Measurements from ENCODE around the gene HES1.

The HES1 gene

GRCh38 chr3:194180570-194180969 lies 44.6 kb downstream of the HES1 start:
- Histone ChIP-seq H3K79me2 (ENCODE audit: insufficient read depth, low read length) (no peaks in the 10 kb centered on the region), H3K27me3 (ENCODE audit: insufficient read depth, low read length, poor library complexity, severe bottlenecking) (no peaks in the 10 kb centered on the region), H3K4me3 (ENCODE audit: low read length, poor library complexity, severe bottlenecking) (no peak overlapping the region), H3K36me3 (ENCODE audit: insufficient read depth, low read length) (no peaks in the 10 kb centered on the region), H4K20me1 (ENCODE audit: insufficient read depth, low read length, poor library complexity, severe bottlenecking) (no peaks in the 10 kb centered on the region), H3K4me2 (ENCODE audit: low read depth, low read length, poor library complexity, severe bottlenecking) (no peak overlapping the region), H2AFZ (ENCODE audit: low read length) (no peak overlapping the region), H3K9me2 (replicated peaks; ENCODE audit: low read depth, low read length) (no peaks in the 10 kb centered on the region), H3K9me3 (ENCODE audit: insufficient read depth, low read depth, low read length) (no peaks in the 10 kb centered on the region), H3K4me1 (ENCODE audit: insufficient read depth, low read length, poor library complexity, severe bottlenecking) (peaks cover 8% of the 10 kb centered on the region), H3F3A (ENCODE audit: low read depth) (no peaks in the 10 kb centered on the region), H3K9ac (ENCODE audit: low read depth, low read length, poor library complexity, severe bottlenecking) (no peak overlapping the region)
- TF ChIP-seq CTCF (conservative IDR thresholded peaks at IDR 0.05; ENCODE audit: low read length) (no peak), EZH2phosphoT487 (IDR thresholded peaks at IDR 0.05; ENCODE audit: borderline replicate concordance) (no peak)

GRCh38 chr3:194181612-194182529 lies 45.9 kb downstream of the HES1 start:
- no peaks in the 10 kb centered on the region for H3K9me2 ChIP-seq (replicated peaks; ENCODE audit: low read depth, low read length)
- H3F3A ChIP-seq (ENCODE audit: low read depth) = no peaks in the 10 kb centered on the region
- no peaks in the 10 kb centered on the region for H3K36me3 ChIP-seq (ENCODE audit: insufficient read depth, low read length)
- no peak overlapping the region for H3K4me2 ChIP-seq (ENCODE audit: low read depth, low read length, poor library complexity, severe bottlenecking)
- no peak overlapping the region for H3K4me3 ChIP-seq (ENCODE audit: low read length, poor library complexity, severe bottlenecking)
- no peak overlapping the region for H3K9ac ChIP-seq (ENCODE audit: low read depth, low read length, poor library complexity, severe bottlenecking)
- H3K79me2 ChIP-seq (ENCODE audit: insufficient read depth, low read length) = no peaks in the 10 kb centered on the region
- H3K27me3 ChIP-seq (ENCODE audit: insufficient read depth, low read length, poor library complexity, severe bottlenecking) = no peaks in the 10 kb centered on the region
- H2AFZ ChIP-seq (ENCODE audit: low read length) = no peak overlapping the region
- no peaks in the 10 kb centered on the region for H3K9me3 ChIP-seq (ENCODE audit: insufficient read depth, low read depth, low read length)
- peaks cover 8% of the 10 kb centered on the region for H3K4me1 ChIP-seq (ENCODE audit: insufficient read depth, low read length, poor library complexity, severe bottlenecking)
- no peaks in the 10 kb centered on the region for H4K20me1 ChIP-seq (ENCODE audit: insufficient read depth, low read length, poor library complexity, severe bottlenecking)
- TF ChIP-seq EZH2phosphoT487 (IDR thresholded peaks at IDR 0.05; ENCODE audit: borderline replicate concordance) (no peak), CTCF (conservative IDR thresholded peaks at IDR 0.05; ENCODE audit: low read length) (no peak)

GRCh38 chr3:194183271-194183670 lies 47.3 kb downstream of the HES1 start:
- H3K4me1 ChIP-seq (ENCODE audit: insufficient read depth, low read length, poor library complexity, severe bottlenecking) = peaks cover 8% of the 10 kb centered on the region
- no peaks in the 10 kb centered on the region for H3K79me2 ChIP-seq (ENCODE audit: insufficient read depth, low read length)
- no peaks in the 10 kb centered on the region for H3K9me2 ChIP-seq (replicated peaks; ENCODE audit: low read depth, low read length)
- no peaks in the 10 kb centered on the region for H4K20me1 ChIP-seq (ENCODE audit: insufficient read depth, low read length, poor library complexity, severe bottlenecking)
- no peaks in the 10 kb centered on the region for H3K36me3 ChIP-seq (ENCODE audit: insufficient read depth, low read length)
- H3K27me3 ChIP-seq (ENCODE audit: insufficient read depth, low read length, poor library complexity, severe bottlenecking) = no peaks in the 10 kb centered on the region
- no peak overlapping the region for H3K4me3 ChIP-seq (ENCODE audit: low read length, poor library complexity, severe bottlenecking)
- TF ChIP-seq CTCF (conservative IDR thresholded peaks at IDR 0.05; ENCODE audit: low read length) = no peak
- no peak for TF ChIP-seq EZH2phosphoT487 (IDR thresholded peaks at IDR 0.05; ENCODE audit: borderline replicate concordance)
- H3K4me2 ChIP-seq (ENCODE audit: low read depth, low read length, poor library complexity, severe bottlenecking) = no peak overlapping the region
- H3K9ac ChIP-seq (ENCODE audit: low read depth, low read length, poor library complexity, severe bottlenecking) = no peak overlapping the region
- H3F3A ChIP-seq (ENCODE audit: low read depth) = no peaks in the 10 kb centered on the region
- H2AFZ ChIP-seq (ENCODE audit: low read length) = no peak overlapping the region
- no peaks in the 10 kb centered on the region for H3K9me3 ChIP-seq (ENCODE audit: insufficient read depth, low read depth, low read length)
